Stimulated activated CD4-positive, alpha-beta T cell treated with anti-CD3 and anti-CD28 coated beads, Interleukin-15, amount 100 ng/mL, for 1 hour (primary cell): ENCODE results near the gene NSUN6.

Experiments
- DNase-seq, 2 donors: peaks; one replicate each; pipeline ENCODE4 v3.0.0-alpha.2; 2020; ENCODE audit warnings: low read depth in 1 of 2, low spot score in 1 of 2

The NSUN6 gene

GRCh38 chr10:18563003-18563726, 88.2 kb downstream of the NSUN6 start:
- DNase-seq: no peak

GRCh38 chr10:18561861-18562551, 89.4 kb downstream of the NSUN6 start:
- DNase-seq: no peak

GRCh38 chr10:18557960-18558359, 93.4 kb downstream of the NSUN6 start:
- DNase-seq: no peak

GRCh38 chr10:18556522-18557147, 94.8 kb downstream of the NSUN6 start:
- DNase-seq: no peak

- no peak for DNase-seq
Measured at GRCh38 chr10:18554479-18554878, 96.9 kb downstream of the NSUN6 start.

- DNase-seq: no peak
Measured at GRCh38 chr10:18551473-18551872, 99.9 kb downstream of the NSUN6 start.

- DNase-seq: no peak
Measured at GRCh38 chr10:18549105-18549504, 102.3 kb downstream of the NSUN6 start.

- no peak for DNase-seq
Measured at GRCh38 chr10:18545621-18546305, 105.6 kb downstream of the NSUN6 start.

GRCh38 chr10:18542832-18543231, 108.6 kb downstream of the NSUN6 start:
- no peak for DNase-seq

- DNase-seq: no peak
Measured at GRCh38 chr10:18540195-18540594, 111.2 kb downstream of the NSUN6 start.

GRCh38 chr10:18539335-18539734, 112.1 kb downstream of the NSUN6 start:
- no peak for DNase-seq

- no peak for DNase-seq
Measured at GRCh38 chr10:18533896-18534295, 117.5 kb downstream of the NSUN6 start.

GRCh38 chr10:18532881-18533535, 118.4 kb downstream of the NSUN6 start:
- no peak for DNase-seq

GRCh38 chr10:18528292-18528691, 123.1 kb downstream of the NSUN6 start:
- no peak for DNase-seq

- DNase-seq: no peak
Measured at GRCh38 chr10:18527687-18528086, 123.7 kb downstream of the NSUN6 start.

- no peak for DNase-seq
Measured at GRCh38 chr10:18523858-18524257, 127.5 kb downstream of the NSUN6 start.

GRCh38 chr10:18523025-18523424, 128.4 kb downstream of the NSUN6 start:
- DNase-seq: no peak

GRCh38 chr10:18516851-18517250, 134.5 kb downstream of the NSUN6 start:
- DNase-seq: no peak

- no peak for DNase-seq
Measured at GRCh38 chr10:18514537-18514936, 136.8 kb downstream of the NSUN6 start.

GRCh38 chr10:18508587-18508986, 142.8 kb downstream of the NSUN6 start:
- DNase-seq: no peak

GRCh38 chr10:18505456-18506118, 145.8 kb downstream of the NSUN6 start:
- DNase-seq: no peak
